ENCODE data around the gene SOD3.

DNA sequence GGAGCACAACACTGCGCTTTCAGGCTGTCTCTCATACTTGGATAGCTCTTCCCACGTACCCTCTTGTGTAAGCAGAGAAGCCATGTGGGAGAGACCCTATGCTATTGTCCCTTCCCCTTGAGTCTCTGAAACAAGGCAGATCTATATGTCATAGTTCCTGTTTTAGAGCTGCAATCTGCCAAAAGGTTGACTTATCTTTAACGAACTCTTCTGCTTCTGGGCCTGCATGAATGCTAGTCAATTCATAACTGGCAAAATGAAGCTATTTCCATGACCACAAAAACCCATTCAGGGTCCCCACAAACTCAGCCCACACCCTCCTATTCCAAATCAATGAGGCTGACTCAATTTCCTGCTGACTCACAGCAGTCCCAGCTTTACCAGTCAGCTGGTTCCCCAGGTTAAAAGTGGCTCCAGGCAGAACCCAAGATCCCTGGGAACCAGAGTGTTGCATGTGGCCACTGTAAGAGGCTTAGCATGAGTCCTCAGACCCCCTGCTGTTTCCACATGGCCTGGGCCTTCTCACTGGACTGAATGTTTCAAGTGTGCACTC is 25.3 kb upstream of the SOD3 start:
- TF ChIP-seq, protein P1, sequence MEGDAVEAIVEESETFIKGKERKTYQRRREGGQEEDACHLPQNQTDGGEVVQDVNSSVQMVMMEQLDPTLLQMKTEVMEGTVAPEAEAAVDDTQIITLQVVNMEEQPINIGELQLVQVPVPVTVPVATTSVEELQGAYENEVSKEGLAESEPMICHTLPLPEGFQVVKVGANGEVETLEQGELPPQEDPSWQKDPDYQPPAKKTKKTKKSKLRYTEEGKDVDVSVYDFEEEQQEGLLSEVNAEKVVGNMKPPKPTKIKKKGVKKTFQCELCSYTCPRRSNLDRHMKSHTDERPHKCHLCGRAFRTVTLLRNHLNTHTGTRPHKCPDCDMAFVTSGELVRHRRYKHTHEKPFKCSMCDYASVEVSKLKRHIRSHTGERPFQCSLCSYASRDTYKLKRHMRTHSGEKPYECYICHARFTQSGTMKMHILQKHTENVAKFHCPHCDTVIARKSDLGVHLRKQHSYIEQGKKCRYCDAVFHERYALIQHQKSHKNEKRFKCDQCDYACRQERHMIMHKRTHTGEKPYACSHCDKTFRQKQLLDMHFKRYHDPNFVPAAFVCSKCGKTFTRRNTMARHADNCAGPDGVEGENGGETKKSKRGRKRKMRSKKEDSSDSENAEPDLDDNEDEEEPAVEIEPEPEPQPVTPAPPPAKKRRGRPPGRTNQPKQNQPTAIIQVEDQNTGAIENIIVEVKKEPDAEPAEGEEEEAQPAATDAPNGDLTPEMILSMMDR (IDR thresholded peaks at IDR 0.05) = no peak
- TF ChIP-seq POLR2A (IDR thresholded peaks at IDR 0.05) (no peak), POLR2AphosphoS5 (IDR thresholded peaks at IDR 0.05) (no peak), EP300 (IDR thresholded peaks at IDR 0.05) (no peak)

Data from gastroesophageal sphincter (tissue), 3 donors.